ENCODE results near the gene CACNA2D3.
"Not testable (repeated sequence)": the region's sequence is repeated elsewhere in the genome, so short reads cannot be mapped to it uniquely, and the experiment has no call there.

Gene CACNA2D3

DNA sequence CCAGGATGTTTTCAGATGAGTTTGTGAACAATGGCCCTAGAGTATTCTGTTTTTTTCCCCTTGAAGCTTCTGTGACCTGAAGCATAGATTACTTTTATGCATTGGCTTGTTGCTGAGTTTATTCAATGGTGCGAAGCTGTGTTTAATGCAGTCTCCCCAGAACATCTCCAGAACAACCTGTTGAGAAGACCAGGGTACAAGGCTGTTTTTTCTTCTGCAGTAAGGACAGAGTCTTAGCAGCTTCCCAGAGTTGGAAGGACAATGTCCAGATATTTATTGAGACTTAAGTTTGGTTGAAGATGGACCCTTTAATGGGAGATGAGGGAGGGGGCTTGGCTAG is 509.9 kb downstream of the CACNA2D3 start:
- DNase-seq (ENCODE audit: insufficient read length, low spot score): no peak
- no peak for FAIRE-seq
- TF ChIP-seq, protein P1, sequence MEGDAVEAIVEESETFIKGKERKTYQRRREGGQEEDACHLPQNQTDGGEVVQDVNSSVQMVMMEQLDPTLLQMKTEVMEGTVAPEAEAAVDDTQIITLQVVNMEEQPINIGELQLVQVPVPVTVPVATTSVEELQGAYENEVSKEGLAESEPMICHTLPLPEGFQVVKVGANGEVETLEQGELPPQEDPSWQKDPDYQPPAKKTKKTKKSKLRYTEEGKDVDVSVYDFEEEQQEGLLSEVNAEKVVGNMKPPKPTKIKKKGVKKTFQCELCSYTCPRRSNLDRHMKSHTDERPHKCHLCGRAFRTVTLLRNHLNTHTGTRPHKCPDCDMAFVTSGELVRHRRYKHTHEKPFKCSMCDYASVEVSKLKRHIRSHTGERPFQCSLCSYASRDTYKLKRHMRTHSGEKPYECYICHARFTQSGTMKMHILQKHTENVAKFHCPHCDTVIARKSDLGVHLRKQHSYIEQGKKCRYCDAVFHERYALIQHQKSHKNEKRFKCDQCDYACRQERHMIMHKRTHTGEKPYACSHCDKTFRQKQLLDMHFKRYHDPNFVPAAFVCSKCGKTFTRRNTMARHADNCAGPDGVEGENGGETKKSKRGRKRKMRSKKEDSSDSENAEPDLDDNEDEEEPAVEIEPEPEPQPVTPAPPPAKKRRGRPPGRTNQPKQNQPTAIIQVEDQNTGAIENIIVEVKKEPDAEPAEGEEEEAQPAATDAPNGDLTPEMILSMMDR (IDR thresholded peaks at IDR 0.05; ENCODE audit: insufficient read depth, missing control alignments): no peak

DNA sequence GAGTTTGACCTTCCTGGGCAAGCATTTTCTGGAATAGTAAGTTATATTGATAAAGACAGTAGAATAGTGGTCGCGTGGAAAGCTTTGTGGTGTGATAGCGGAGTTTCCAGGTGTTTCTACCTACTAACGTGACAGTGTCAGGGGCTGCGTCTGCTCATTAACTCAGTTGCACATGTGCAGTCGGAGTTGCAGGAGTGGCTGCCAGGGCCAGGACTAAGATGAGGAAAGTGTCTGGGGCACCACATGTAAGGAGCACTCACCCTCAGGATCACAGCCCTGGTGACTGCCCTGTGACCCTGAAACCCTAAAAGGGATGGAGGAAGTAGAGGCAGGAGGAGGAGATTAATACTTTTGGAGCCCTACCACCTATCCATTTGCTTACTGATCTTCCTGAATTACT is 510.5 kb downstream of the CACNA2D3 start:
- no peak for FAIRE-seq
- TF ChIP-seq, protein P1 (IDR thresholded peaks at IDR 0.05; ENCODE audit: insufficient read depth, missing control alignments): no peak
- DNase-seq (ENCODE audit: insufficient read length, low spot score): no peak

DNA sequence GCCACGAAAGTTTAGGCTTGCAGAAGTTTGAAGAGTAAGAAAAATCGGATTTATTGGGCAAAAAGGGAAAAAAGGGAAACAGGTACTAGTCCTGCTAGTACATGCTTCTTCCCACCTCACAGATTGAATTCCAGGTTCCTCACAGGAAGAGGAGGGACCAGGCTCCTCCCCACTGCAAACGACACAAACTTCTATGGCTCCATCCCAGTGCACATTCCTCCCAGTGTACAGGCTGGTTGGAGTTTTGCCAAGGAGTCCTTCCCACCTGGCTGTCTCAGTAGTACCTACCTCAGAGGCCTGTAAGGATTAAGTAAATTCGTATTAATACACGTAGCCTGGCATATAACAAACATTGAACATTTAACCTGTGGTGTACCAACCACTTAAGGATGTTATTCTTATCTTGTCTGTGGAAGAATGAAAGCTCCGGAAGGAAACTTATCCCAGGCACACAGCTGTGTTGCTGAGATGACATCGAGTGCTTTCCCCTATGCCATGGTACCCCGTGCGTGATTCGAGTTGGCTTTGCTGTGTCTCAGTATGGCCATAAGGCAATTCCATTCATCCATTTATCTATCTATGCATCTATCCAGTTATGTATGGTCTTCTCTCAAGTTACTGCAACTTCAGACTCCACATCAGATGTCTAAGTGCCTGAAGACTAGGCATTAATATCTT is 511.2 kb downstream of the CACNA2D3 start:
- FAIRE-seq (no peak), DNase-seq (ENCODE audit: insufficient read length, low spot score) (no peak)
- TF ChIP-seq, protein P1 (IDR thresholded peaks at IDR 0.05; ENCODE audit: insufficient read depth, missing control alignments): no peak

DNA sequence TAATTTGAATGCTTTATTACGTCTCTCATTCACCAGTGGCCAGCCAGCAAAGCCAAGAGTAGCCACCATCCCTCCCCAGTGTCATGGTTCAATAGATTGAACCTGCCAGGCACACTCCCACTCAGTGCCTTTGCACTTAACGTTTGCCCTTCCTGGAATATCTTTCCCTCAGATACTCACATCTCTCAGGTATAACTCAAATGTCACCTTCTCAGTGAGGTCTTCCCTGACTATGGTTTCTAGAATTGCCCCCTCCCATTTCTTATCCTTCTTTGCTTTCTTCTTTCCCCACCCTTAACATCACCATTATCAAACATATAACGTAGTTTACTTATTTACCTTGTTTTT is 511.7 kb downstream of the CACNA2D3 start:
- TF ChIP-seq, protein P1 (IDR thresholded peaks at IDR 0.05; ENCODE audit: insufficient read depth, missing control alignments): no peak
- FAIRE-seq: no peak

DNA sequence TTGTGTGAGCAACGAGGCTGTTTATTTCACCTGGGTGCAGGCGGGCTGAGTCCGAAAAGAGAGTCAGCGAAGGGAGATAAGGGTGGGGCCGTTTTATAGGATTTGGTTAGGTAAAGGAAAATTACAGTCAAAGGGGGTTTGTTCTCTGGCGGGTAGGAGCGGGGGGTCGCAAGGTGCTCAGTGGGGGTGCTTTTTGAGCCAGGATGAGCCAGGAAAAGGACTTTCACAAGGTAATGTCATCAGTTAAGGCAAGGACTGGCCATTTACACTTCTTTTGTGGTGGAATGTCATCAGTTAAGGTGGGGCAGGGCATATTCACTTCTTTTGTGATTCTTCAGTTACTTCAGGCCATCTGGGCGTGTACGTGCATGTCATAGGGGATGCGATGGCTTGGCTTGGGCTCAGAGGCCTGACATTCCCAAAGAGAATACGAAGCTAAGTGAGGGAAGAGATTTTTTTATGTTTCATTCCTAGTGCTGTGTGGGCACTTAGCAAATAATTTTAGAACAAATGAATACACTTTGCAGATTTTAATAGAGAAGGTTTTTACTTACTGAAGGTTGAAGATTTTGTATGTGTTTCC is 517.5 kb downstream of the CACNA2D3 start:
- not testable (repeated sequence) for FAIRE-seq; DNase-seq (ENCODE audit: insufficient read length, low spot score)

More for the DNA sequence above, 511.7 kb downstream of the CACNA2D3 start:
- no peak for DNase-seq (ENCODE audit: insufficient read length, low spot score)

DNA sequence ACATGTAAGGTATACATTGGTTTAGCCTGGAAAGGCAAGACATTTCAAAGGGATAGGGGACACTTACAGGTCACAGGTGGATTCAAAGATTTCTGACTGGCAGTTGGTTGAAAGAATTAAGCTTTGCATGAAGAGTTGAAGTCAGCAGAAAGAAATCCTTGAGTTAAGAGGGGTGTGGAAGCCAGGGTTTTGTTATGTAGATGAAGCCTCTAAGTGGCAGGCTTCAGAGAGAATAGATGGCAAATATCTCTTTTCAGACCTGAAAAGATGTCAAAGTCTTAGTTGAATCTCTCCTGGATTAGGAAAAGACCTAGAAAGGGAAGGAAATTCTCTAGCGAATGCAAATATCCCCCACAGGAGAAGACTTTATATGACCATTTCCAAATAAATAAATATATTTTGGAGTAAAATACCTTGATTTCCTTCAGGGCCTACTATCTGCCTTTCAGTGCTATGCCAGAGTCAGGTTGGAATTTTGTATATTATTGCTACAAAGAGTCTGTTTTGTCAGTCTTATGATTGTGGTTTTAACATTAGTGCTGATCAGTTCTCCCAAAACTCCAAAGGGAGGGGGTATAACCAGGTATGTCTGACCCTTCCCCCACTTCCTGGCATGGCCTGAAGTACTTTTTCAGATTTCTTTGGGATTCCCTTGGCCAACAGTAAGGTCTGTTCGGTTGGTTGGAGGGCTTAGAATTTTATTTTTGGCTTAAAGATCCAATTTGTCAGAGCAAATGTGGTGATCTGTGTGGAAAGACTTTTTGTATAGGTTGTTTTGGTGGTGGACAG is 519.1 kb downstream of the CACNA2D3 start:
- TF ChIP-seq, protein P1 (IDR thresholded peaks at IDR 0.05; ENCODE audit: insufficient read depth, missing control alignments): no peak
- FAIRE-seq (no peak), DNase-seq (ENCODE audit: insufficient read length, low spot score) (no peak)

DNA sequence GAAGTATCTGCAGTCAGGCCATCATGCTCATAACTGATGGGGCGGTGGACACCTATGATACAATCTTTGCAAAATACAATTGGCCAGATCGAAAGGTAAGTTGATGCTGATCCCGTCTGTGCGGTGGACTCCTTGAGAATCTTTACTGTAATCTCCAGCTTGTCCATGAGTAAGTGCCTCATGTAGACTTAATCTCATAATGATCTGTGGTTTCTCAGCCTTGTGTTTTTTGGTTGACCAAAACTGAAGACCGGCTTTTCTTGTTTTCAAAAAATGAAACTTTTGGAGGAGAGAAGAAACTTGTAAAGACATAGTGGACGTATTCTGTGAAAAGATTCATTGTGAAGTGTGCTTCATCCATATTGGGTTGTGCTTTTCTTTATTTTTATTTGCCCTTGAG is 519.8 kb downstream of the CACNA2D3 start:
- no peak for FAIRE-seq
- TF ChIP-seq, protein P1 (IDR thresholded peaks at IDR 0.05; ENCODE audit: insufficient read depth, missing control alignments): no peak
- DNase-seq (ENCODE audit: insufficient read length, low spot score): no peak

Measured in D721Med (cell line).